WTC11 (cell line): Measurements from ENCODE around the gene KRTAP10-6. TPM values are rescaled to one million over a fixed set of nuclear protein-coding genes. Genes with fewer than 3 reads are reported as not detected.

Experiments used
- ATAC-seq: fragments of 200-7000 bp; cut with Tn5 transposase; 2 replicates; pipeline ENCODE4 v1.10.0; 2021; ENCODE audit warnings: mild to moderate bottlenecking, moderate library complexity
- CTCF ChIA-PET: fragments of 300-600 bp; sonication (Branson Sonifier 250); formaldehyde crosslinking; loops from one replicate; lab custom pipeline; 2021; ENCODE audit warnings: antibody characterized with exemption; lab: Charles Lee
- POLR2A ChIA-PET: fragments of 350-600 bp; sonication (Branson Sonifier 250); formaldehyde crosslinking; loops from one replicate; lab custom pipeline; 2021; ENCODE audit warnings: antibody characterized with exemption; lab: Charles Lee
- DNase-seq: peaks from one replicate; pipeline ENCODE4 v3.0.0; 2021; ENCODE audit warnings: low spot score
- H3K27ac Mint-ChIP-seq: 2 replicates; pipeline ENCODE4 v1.8.0; 2021; ENCODE audit warnings: mixed read lengths
- H3K27me3 Mint-ChIP-seq: 2 replicates; pipeline ENCODE4 v1.8.0; 2021; ENCODE audit warnings: low read depth, mild to moderate bottlenecking, moderate library complexity, mixed read lengths
- H3K36me3 Mint-ChIP-seq: 2 replicates; pipeline ENCODE4 v1.8.0; 2021; ENCODE audit warnings: mixed read lengths
- H3K4me1 Mint-ChIP-seq: 2 replicates; pipeline ENCODE4 v1.8.0; 2022; ENCODE audit warnings: mixed read lengths
- H3K4me3 Mint-ChIP-seq: 2 replicates; pipeline ENCODE4 v1.8.0; 2021; ENCODE audit warnings: mild to moderate bottlenecking, moderate library complexity, mixed read lengths
- H3K9me3 Mint-ChIP-seq: 2 replicates; pipeline ENCODE4 v1.8.0; 2021; ENCODE audit warnings: mixed read lengths
- ATF1 ChIP-seq: sonication (generic); formaldehyde crosslinking; IDR thresholded peaks from 2 replicates; pipeline ENCODE4 v1.8.1; 2023; ENCODE audit warnings: mild to moderate bottlenecking, moderate library complexity, missing genetic modification reagents
- CREB1 ChIP-seq: sonication (generic); formaldehyde crosslinking; IDR thresholded peaks from 2 replicates; pipeline ENCODE4 v1.8.0; 2023; ENCODE audit warnings: mild to moderate bottlenecking, missing genetic modification reagents
- ELF4 ChIP-seq: sonication (generic); formaldehyde crosslinking; IDR thresholded peaks from 2 replicates; pipeline ENCODE4 v1.8.1; 2022; ENCODE audit warnings: low read depth, mild to moderate bottlenecking, moderate library complexity, missing genetic modification reagents
- EMX1 ChIP-seq: fragments of 250-450 bp; sonication (Bioruptor Pico); IDR thresholded peaks from 2 replicates; pipeline ENCODE4 v1.8.0; 2021; ENCODE audit warnings: mild to moderate bottlenecking
- ESRRA ChIP-seq: sonication (generic); formaldehyde crosslinking; IDR thresholded peaks from 2 replicates; pipeline ENCODE4 v1.8.1; 2022; ENCODE audit warnings: mild to moderate bottlenecking, missing genetic modification reagents, borderline replicate concordance
- ETV6 ChIP-seq: sonication (generic); formaldehyde crosslinking; IDR thresholded peaks from 2 replicates; pipeline ENCODE4 v1.8.1; 2022; ENCODE audit warnings: mild to moderate bottlenecking, missing genetic modification reagents
- MXD4 ChIP-seq: fragments of 250-450 bp; sonication (Bioruptor Pico); IDR thresholded peaks from 2 replicates; pipeline ENCODE4 v1.8.0; 2021; ENCODE audit warnings: mild to moderate bottlenecking, moderate library complexity, borderline replicate concordance
- NFE2L1 ChIP-seq: sonication (generic); formaldehyde crosslinking; IDR thresholded peaks from 2 replicates; pipeline ENCODE4 v1.8.1; 2023; ENCODE audit warnings: missing genetic modification reagents
- PRRX2 ChIP-seq: fragments of 250-450 bp; sonication (Bioruptor Pico); IDR thresholded peaks from 2 replicates; pipeline ENCODE4 v1.8.0; 2021; ENCODE audit warnings: mild to moderate bottlenecking
- RELA ChIP-seq: sonication (generic); formaldehyde crosslinking; IDR thresholded peaks from 2 replicates; pipeline ENCODE4 v1.8.1; 2022; ENCODE audit warnings: missing genetic modification reagents, mild to moderate bottlenecking, borderline replicate concordance
- SMAD3 ChIP-seq: sonication (generic); formaldehyde crosslinking; IDR thresholded peaks from 2 replicates; pipeline ENCODE4 v1.8.0; 2022; ENCODE audit warnings: missing genetic modification reagents, mild to moderate bottlenecking, borderline replicate concordance
- SP1 ChIP-seq: sonication (generic); formaldehyde crosslinking; conservative IDR thresholded peaks from 2 replicates; pipeline ENCODE4 v1.8.1; 2022; ENCODE audit warnings: missing genetic modification reagents
- TEAD4 ChIP-seq: sonication (generic); formaldehyde crosslinking; IDR thresholded peaks from 2 replicates; pipeline ENCODE4 v1.8.0; 2022; ENCODE audit warnings: mild to moderate bottlenecking, missing genetic modification reagents
- ZNF138 ChIP-seq: sonication (generic); formaldehyde crosslinking; conservative IDR thresholded peaks from 2 replicates; pipeline ENCODE4 v1.8.1; 2022; ENCODE audit warnings: mild to moderate bottlenecking, moderate library complexity, missing genetic modification reagents
- ZNF219 ChIP-seq: sonication (generic); formaldehyde crosslinking; IDR thresholded peaks from 2 replicates; pipeline ENCODE4 v1.8.0; 2023; ENCODE audit warnings: missing genetic modification reagents, mild to moderate bottlenecking, borderline replicate concordance
- ZNF232 ChIP-seq: sonication (generic); formaldehyde crosslinking; IDR thresholded peaks from 2 replicates; pipeline ENCODE4 v1.8.0; 2022; ENCODE audit warnings: mild to moderate bottlenecking, missing genetic modification reagents
- ZNF263 ChIP-seq: sonication (generic); formaldehyde crosslinking; IDR thresholded peaks from 2 replicates; pipeline ENCODE4 v1.8.1; 2022; ENCODE audit warnings: low read depth, mild to moderate bottlenecking, moderate library complexity, missing genetic modification reagents
- ZNF423 ChIP-seq: fragments of 250-450 bp; sonication (Bioruptor Pico); IDR thresholded peaks from 2 replicates; pipeline ENCODE4 v2.1.2; 2022; ENCODE audit warnings: mild to moderate bottlenecking, moderate library complexity
- total RNA-seq: library from RNA; stranded (reverse); gene quantifications from 3 replicates; pipeline ENCODE4 v1.2.3, GENCODE V29; 2021
- TF ChIP-seq, protein P1 (sequence below): sonication (generic); formaldehyde crosslinking; conservative IDR thresholded peaks from 2 replicates; pipeline ENCODE4 v1.8.1; 2023; ENCODE audit warnings: mild to moderate bottlenecking, low read depth, missing genetic modification reagents, moderate library complexity
- TF ChIP-seq, protein P2 (sequence below): fragments of 250-450 bp; sonication (Bioruptor Pico); IDR thresholded peaks from 2 replicates; pipeline ENCODE4 v2.1.2; 2022; ENCODE audit warnings: mild to moderate bottlenecking, moderate library complexity
- TF ChIP-seq, protein P3 (sequence below): sonication (generic); formaldehyde crosslinking; IDR thresholded peaks from 2 replicates; pipeline ENCODE4 v1.8.1; 2022; ENCODE audit warnings: low read depth, mild to moderate bottlenecking, moderate library complexity, missing genetic modification reagents, borderline replicate concordance
- TF ChIP-seq, protein P4 (sequence below): sonication (generic); formaldehyde crosslinking; IDR thresholded peaks from 2 replicates; pipeline ENCODE4 v1.8.1; 2023; ENCODE audit warnings: mild to moderate bottlenecking, missing genetic modification reagents, borderline replicate concordance
- TF ChIP-seq, protein P5 (sequence below): sonication (generic); formaldehyde crosslinking; IDR thresholded peaks from 2 replicates; pipeline ENCODE4 v1.8.0; 2022; ENCODE audit warnings: missing genetic modification reagents

The KRTAP10-6 gene
- total RNA-seq, 1 experiment from 2014 or later = 0.17 TPM

DNA sequence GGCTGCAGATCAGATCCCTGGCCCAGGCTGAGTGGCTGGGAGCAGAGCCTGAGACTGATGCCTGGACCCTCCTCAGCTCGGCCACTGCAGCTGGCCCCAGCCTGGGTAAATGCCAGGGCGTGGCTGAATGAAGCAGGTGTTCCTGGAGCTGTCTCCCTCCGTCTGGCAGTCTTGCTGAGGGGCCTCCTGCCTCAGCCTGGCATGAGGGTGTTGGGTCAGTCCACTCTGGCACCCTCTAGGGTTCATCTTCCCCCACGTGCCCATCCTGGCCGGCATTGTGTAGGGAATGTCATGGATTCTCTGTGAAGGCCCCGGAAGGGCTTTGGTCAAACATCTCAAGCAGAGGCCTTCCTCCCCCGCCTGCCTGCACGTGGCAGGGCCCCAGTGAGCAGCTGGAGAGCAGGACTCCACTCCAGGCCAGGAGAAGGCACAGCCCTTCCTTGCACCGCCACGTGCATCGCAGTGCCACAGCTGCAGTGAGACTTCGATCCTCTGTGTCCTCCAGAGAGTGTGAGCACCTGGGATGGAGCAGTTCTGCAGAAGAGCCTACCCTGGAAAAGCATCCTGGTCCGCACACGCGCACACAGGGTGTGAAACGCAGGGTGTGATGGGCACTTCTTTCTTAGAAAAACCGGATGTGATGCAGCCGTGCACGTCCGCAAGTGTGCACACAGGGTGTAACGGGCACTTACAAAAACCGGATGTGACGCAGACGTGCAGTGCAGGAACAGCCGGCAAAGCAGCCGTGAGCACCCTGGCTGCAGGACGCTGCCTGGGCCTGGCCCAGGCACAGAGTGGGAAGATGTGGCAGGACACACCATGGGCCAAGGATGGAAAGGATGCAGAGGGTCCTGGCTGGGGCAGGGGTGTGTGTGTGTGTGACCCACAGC is 23.4 kb downstream of the KRTAP10-6 start:
- Mint-ChIP-seq H3K4me3 (no peak overlapping the region), H3K36me3 (peaks cover 17% of the 10 kb centered on the region), H3K4me1 (no peaks in the 10 kb centered on the region), H3K27me3 (peaks cover 6% of the 10 kb centered on the region), H3K9me3 (peaks cover 23% of the 10 kb centered on the region), H3K27ac (no peak overlapping the region)
- no peak for DNase-seq
- TF ChIP-seq SMAD3 (CRISPR knock-in tag) (no peak), PRRX2 (CRISPR knock-in tag) (no peak), ZNF219 (no peak), ZNF423 (no peak), ETV6 (no peak), RELA (no peak), ZNF232 (CRISPR knock-in tag) (no peak), SP1 (CRISPR knock-in tag) (no peak), ELF4 (no peak), TEAD4 (no peak), ZNF138 (CRISPR knock-in tag) (no peak)
- TF ChIP-seq, protein P1, sequence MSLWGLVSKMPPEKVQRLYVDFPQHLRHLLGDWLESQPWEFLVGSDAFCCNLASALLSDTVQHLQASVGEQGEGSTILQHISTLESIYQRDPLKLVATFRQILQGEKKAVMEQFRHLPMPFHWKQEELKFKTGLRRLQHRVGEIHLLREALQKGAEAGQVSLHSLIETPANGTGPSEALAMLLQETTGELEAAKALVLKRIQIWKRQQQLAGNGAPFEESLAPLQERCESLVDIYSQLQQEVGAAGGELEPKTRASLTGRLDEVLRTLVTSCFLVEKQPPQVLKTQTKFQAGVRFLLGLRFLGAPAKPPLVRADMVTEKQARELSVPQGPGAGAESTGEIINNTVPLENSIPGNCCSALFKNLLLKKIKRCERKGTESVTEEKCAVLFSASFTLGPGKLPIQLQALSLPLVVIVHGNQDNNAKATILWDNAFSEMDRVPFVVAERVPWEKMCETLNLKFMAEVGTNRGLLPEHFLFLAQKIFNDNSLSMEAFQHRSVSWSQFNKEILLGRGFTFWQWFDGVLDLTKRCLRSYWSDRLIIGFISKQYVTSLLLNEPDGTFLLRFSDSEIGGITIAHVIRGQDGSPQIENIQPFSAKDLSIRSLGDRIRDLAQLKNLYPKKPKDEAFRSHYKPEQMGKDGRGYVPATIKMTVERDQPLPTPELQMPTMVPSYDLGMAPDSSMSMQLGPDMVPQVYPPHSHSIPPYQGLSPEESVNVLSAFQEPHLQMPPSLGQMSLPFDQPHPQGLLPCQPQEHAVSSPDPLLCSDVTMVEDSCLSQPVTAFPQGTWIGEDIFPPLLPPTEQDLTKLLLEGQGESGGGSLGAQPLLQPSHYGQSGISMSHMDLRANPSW (CRISPR knock-in tag) = no peak
- TF ChIP-seq, protein P2, sequence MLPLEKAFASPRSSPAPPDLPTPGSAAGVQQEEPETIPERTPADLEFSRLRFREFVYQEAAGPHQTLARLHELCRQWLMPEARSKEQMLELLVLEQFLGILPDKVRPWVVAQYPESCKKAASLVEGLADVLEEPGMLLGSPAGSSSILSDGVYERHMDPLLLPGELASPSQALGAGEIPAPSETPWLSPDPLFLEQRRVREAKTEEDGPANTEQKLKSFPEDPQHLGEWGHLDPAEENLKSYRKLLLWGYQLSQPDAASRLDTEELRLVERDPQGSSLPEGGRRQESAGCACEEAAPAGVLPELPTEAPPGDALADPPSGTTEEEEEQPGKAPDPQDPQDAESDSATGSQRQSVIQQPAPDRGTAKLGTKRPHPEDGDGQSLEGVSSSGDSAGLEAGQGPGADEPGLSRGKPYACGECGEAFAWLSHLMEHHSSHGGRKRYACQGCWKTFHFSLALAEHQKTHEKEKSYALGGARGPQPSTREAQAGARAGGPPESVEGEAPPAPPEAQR = no peak
- TF ChIP-seq, protein P3, sequence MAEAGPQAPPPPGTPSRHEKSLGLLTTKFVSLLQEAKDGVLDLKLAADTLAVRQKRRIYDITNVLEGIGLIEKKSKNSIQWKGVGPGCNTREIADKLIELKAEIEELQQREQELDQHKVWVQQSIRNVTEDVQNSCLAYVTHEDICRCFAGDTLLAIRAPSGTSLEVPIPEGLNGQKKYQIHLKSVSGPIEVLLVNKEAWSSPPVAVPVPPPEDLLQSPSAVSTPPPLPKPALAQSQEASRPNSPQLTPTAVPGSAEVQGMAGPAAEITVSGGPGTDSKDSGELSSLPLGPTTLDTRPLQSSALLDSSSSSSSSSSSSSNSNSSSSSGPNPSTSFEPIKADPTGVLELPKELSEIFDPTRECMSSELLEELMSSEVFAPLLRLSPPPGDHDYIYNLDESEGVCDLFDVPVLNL (CRISPR knock-in tag) = no peak
- no peak for ATAC-seq
- POLR2A ChIA-PET = no interaction called here
- CTCF ChIA-PET = interaction anchor here (1.2 kb wide), 1 partner anchor 224 kb away, joined by 3 read pairs; no protein-coding TSS in a partner anchor

DNA sequence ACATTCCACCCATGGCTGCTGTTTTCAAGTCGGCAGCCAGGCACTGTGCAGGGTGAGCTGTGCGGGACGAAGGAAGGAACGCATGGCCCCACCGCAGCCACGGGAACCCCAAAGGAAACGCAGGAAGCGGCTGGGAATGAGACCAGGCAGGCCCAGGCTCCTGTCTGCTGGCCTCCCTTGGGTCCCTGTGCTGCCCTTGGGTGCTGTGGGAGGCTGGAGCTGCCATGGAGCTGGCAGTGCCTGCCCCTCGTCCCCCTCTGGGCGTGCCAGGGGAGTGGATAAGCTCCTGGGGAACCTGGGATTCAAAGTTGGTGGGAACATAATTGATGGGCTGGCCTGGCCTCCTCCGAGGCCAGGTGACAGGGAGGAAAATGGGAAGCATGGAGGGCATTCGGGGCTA is 24.0 kb downstream of the KRTAP10-6 start:
- ChIA-PET POLR2A (no interaction called here), CTCF (interaction anchor here (1.2 kb wide), 1 partner anchor 225 kb away, joined by 3 read pairs; no protein-coding TSS in a partner anchor)
- no peak for TF ChIP-seq TEAD4
- TF ChIP-seq, protein P4, sequence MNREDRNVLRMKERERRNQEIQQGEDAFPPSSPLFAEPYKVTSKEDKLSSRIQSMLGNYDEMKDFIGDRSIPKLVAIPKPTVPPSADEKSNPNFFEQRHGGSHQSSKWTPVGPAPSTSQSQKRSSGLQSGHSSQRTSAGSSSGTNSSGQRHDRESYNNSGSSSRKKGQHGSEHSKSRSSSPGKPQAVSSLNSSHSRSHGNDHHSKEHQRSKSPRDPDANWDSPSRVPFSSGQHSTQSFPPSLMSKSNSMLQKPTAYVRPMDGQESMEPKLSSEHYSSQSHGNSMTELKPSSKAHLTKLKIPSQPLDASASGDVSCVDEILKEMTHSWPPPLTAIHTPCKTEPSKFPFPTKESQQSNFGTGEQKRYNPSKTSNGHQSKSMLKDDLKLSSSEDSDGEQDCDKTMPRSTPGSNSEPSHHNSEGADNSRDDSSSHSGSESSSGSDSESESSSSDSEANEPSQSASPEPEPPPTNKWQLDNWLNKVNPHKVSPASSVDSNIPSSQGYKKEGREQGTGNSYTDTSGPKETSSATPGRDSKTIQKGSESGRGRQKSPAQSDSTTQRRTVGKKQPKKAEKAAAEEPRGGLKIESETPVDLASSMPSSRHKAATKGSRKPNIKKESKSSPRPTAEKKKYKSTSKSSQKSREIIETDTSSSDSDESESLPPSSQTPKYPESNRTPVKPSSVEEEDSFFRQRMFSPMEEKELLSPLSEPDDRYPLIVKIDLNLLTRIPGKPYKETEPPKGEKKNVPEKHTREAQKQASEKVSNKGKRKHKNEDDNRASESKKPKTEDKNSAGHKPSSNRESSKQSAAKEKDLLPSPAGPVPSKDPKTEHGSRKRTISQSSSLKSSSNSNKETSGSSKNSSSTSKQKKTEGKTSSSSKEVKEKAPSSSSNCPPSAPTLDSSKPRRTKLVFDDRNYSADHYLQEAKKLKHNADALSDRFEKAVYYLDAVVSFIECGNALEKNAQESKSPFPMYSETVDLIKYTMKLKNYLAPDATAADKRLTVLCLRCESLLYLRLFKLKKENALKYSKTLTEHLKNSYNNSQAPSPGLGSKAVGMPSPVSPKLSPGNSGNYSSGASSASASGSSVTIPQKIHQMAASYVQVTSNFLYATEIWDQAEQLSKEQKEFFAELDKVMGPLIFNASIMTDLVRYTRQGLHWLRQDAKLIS (CRISPR knock-in tag) = no peak
- TF ChIP-seq EMX1 (CRISPR knock-in tag) = no peak
- no peak for TF ChIP-seq ZNF232 (CRISPR knock-in tag)
- TF ChIP-seq CREB1 (CRISPR knock-in tag) = no peak
- TF ChIP-seq NFE2L1 (CRISPR knock-in tag) = no peak
- TF ChIP-seq, protein P5, sequence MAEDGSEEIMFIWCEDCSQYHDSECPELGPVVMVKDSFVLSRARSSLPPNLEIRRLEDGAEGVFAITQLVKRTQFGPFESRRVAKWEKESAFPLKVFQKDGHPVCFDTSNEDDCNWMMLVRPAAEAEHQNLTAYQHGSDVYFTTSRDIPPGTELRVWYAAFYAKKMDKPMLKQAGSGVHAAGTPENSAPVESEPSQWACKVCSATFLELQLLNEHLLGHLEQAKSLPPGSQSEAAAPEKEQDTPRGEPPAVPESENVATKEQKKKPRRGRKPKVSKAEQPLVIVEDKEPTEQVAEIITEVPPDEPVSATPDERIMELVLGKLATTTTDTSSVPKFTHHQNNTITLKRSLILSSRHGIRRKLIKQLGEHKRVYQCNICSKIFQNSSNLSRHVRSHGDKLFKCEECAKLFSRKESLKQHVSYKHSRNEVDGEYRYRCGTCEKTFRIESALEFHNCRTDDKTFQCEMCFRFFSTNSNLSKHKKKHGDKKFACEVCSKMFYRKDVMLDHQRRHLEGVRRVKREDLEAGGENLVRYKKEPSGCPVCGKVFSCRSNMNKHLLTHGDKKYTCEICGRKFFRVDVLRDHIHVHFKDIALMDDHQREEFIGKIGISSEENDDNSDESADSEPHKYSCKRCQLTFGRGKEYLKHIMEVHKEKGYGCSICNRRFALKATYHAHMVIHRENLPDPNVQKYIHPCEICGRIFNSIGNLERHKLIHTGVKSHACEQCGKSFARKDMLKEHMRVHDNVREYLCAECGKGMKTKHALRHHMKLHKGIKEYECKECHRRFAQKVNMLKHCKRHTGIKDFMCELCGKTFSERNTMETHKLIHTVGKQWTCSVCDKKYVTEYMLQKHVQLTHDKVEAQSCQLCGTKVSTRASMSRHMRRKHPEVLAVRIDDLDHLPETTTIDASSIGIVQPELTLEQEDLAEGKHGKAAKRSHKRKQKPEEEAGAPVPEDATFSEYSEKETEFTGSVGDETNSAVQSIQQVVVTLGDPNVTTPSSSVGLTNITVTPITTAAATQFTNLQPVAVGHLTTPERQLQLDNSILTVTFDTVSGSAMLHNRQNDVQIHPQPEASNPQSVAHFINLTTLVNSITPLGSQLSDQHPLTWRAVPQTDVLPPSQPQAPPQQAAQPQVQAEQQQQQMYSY (CRISPR knock-in tag) = no peak
- TF ChIP-seq ZNF263 = no peak
- TF ChIP-seq ESRRA (CRISPR knock-in tag) = no peak
- TF ChIP-seq ETV6 = no peak
- TF ChIP-seq MXD4 = no peak
- no peak for TF ChIP-seq ATF1

More for the DNA sequence above, 24.0 kb downstream of the KRTAP10-6 start:
- Mint-ChIP-seq H3K9me3 (peaks cover 23% of the 10 kb centered on the region), H3K4me1 (no peaks in the 10 kb centered on the region), H3K27ac (no peak overlapping the region), H3K36me3 (peaks cover 17% of the 10 kb centered on the region), H3K4me3 (no peak overlapping the region), H3K27me3 (peaks cover 6% of the 10 kb centered on the region)
- DNase-seq = no peak
- no peak; the same call in 1 of the 2 replicates for ATAC-seq
